Fibroblast of lung (primary cell): ENCODE results near the gene PIEZO2. TPM values are rescaled to one million over a fixed set of nuclear protein-coding genes. Genes with fewer than 3 reads are reported as not detected.

Experiments
- DNase-seq, 2 donors: peaks; one replicate each; pipeline versions ENCODE4 v3.0.0 to v3.0.0-alpha.2; 2010; ENCODE audit warnings: low read depth in 2 of 2
- H2AFZ ChIP-seq: 2 replicates; pipeline ENCODE4 v1.5.1; 2012; ENCODE audit warnings: low read length, control low read depth, inconsistent platforms
- H3K27ac ChIP-seq: 2 replicates; pipeline ENCODE4 v1.5.1; 2011; ENCODE audit warnings: low read length, control low read depth; ENCODE audit not compliant: insufficient read depth
- H3K27me3 ChIP-seq: 2 replicates; pipeline ENCODE4 v1.5.1; 2011; ENCODE audit warnings: mild to moderate bottlenecking, low read length; ENCODE audit not compliant: control insufficient read depth, insufficient read depth
- H3K36me3 ChIP-seq: 2 replicates; pipeline ENCODE4 v1.5.1; 2011; ENCODE audit warnings: low read length; ENCODE audit not compliant: control insufficient read depth, insufficient read depth
- H3K4me1 ChIP-seq: 2 replicates; pipeline ENCODE4 v1.5.1; 2011; ENCODE audit warnings: low read length; ENCODE audit not compliant: control insufficient read depth, insufficient read depth; ENCODE audit errors: extremely low read depth
- H3K4me2 ChIP-seq: 2 replicates; pipeline ENCODE4 v1.5.1; 2011; ENCODE audit warnings: low read length, control low read depth; ENCODE audit not compliant: insufficient read depth; ENCODE audit errors: extremely low read depth
- H3K4me3 ChIP-seq, 4 experiments: fragments of 200-600 bp in 1 of 4; sonication (generic) in 1 of 4; replicated peaks in 1 of 4; 2 replicates each; pipeline ENCODE4 v1.5.1; 2011 to 2016; ENCODE audit warnings: low read length in 4 of 4, low read depth in 3 of 4, mild to moderate bottlenecking in 3 of 4, control low read depth in 2 of 4, inconsistent platforms in 1 of 4, mixed read lengths in 1 of 4; ENCODE audit not compliant: insufficient read depth in 1 of 4; ENCODE audit errors: control extremely low read depth in 1 of 4
- H3K79me2 ChIP-seq: 2 replicates; pipeline ENCODE4 v1.5.1; 2012; ENCODE audit warnings: mild to moderate bottlenecking, low read length, inconsistent platforms; ENCODE audit not compliant: control insufficient read depth, insufficient read depth
- H3K9ac ChIP-seq: 2 replicates; pipeline ENCODE4 v1.5.1; 2011; ENCODE audit warnings: mild to moderate bottlenecking, low read length, control low read depth; ENCODE audit not compliant: insufficient read depth
- H3K9me3 ChIP-seq: 2 replicates; pipeline ENCODE4 v1.5.1; 2012; ENCODE audit warnings: low read depth, low read length; ENCODE audit not compliant: control insufficient read depth, insufficient read depth
- H4K20me1 ChIP-seq: 2 replicates; pipeline ENCODE4 v1.5.1; 2011; ENCODE audit warnings: low read length; ENCODE audit not compliant: control insufficient read depth, insufficient read depth; ENCODE audit errors: extremely low read depth
- EZH2 ChIP-seq: IDR thresholded peaks from 2 replicates; pipeline ENCODE4 v1.5.1; 2012; ENCODE audit warnings: low read length, control low read depth, mild to moderate bottlenecking; ENCODE audit errors: missing control alignments
- polyA plus RNA-seq, 2 donors: library from polyadenylated mRNA; depleted of rRNA in 1 of 2; stranded (reverse) in 1 of 2; unstranded in 1 of 2; fragments of >200 nt; gene quantifications; 2 replicates each; pipeline ENCODE4 v1.2.1, GENCODE V29; 2011 to 2012; ENCODE audit warnings: missing spikeins in 1 of 2
- total RNA-seq: library from RNA; depleted of rRNA; stranded (reverse); fragments of >200 nt; gene quantifications from 2 replicates; pipeline ENCODE4 v1.2.1, GENCODE V29; 2014
- TF ChIP-seq, protein P1 (sequence below), 2 donors: IDR thresholded peaks in 1 of 2; conservative IDR thresholded peaks in 1 of 2; 1 replicate in 1 of 2; 2 replicates in 1 of 2; pipeline ENCODE4 v1.5.1; 2011 to 2012; ENCODE audit warnings: low read length in 2 of 2, control low read depth in 1 of 2, inconsistent platforms in 1 of 2, low read depth in 1 of 2, mild to moderate bottlenecking in 1 of 2

PIEZO2 gene
- total and polyA plus RNA-seq, 2 donors (not counting 1 experiment from before 2014, with no cell fraction given): 1.2 to 6.6 TPM

GRCh38 chr18:10768221-10768620 is 381.1 kb downstream of the PIEZO2 start:
- TF ChIP-seq, protein P1, sequence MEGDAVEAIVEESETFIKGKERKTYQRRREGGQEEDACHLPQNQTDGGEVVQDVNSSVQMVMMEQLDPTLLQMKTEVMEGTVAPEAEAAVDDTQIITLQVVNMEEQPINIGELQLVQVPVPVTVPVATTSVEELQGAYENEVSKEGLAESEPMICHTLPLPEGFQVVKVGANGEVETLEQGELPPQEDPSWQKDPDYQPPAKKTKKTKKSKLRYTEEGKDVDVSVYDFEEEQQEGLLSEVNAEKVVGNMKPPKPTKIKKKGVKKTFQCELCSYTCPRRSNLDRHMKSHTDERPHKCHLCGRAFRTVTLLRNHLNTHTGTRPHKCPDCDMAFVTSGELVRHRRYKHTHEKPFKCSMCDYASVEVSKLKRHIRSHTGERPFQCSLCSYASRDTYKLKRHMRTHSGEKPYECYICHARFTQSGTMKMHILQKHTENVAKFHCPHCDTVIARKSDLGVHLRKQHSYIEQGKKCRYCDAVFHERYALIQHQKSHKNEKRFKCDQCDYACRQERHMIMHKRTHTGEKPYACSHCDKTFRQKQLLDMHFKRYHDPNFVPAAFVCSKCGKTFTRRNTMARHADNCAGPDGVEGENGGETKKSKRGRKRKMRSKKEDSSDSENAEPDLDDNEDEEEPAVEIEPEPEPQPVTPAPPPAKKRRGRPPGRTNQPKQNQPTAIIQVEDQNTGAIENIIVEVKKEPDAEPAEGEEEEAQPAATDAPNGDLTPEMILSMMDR (conservative IDR thresholded peaks at IDR 0.05 in 1 of 2, IDR thresholded peaks at IDR 0.05 in 1 of 2; ENCODE audit: low read depth in 1 of 2, low read length in 2 of 2): no peak
- TF ChIP-seq EZH2: no peak
- Histone ChIP-seq H3K9ac (no peak overlapping the region), H3K4me2 (no peak overlapping the region), H3K27ac (no peak overlapping the region), H4K20me1 (peaks cover 2% of the 10 kb centered on the region), H3K4me1 (no peaks in the 10 kb centered on the region), H2AFZ (no peak overlapping the region), H3K9me3 (no peaks in the 10 kb centered on the region), H3K4me3 (no peak overlapping the region), H3K27me3 (no peaks in the 10 kb centered on the region), H3K36me3 (no peaks in the 10 kb centered on the region), H3K79me2 (no peaks in the 10 kb centered on the region)
- no peak for DNase-seq

DNA sequence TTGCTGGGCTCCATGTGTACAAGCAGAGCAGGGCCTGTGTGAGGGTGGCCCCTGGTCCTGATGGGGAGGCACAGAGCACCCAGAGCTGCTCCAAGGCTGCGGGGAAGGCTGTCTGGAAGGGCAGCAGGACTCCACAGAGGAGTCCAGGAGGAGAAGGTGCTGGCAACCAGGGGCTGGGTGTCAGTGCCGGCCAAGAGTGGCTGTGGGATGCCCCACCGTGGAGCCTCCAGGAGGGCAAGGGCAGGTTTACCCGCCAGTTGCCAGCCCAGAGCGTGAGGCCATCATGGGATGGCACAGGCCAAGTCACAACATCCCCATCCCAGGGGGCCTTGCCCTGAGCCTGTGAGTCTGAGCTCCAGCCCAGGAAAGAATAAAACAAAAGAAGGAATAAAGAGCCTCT is 381.7 kb downstream of the PIEZO2 start:
- Histone ChIP-seq H3K4me3 (no peak overlapping the region), H3K4me2 (no peak overlapping the region), H3K27me3 (no peaks in the 10 kb centered on the region), H3K4me1 (no peaks in the 10 kb centered on the region), H3K36me3 (no peaks in the 10 kb centered on the region), H2AFZ (no peak overlapping the region), H3K9ac (no peak overlapping the region), H3K79me2 (no peaks in the 10 kb centered on the region), H4K20me1 (peaks cover 2% of the 10 kb centered on the region), H3K9me3 (no peaks in the 10 kb centered on the region), H3K27ac (no peak overlapping the region)
- TF ChIP-seq, protein P1 (conservative IDR thresholded peaks at IDR 0.05 in 1 of 2, IDR thresholded peaks at IDR 0.05 in 1 of 2; ENCODE audit: low read depth in 1 of 2, low read length in 2 of 2): no peak
- no peak for TF ChIP-seq EZH2
- DNase-seq: no peak

DNA sequence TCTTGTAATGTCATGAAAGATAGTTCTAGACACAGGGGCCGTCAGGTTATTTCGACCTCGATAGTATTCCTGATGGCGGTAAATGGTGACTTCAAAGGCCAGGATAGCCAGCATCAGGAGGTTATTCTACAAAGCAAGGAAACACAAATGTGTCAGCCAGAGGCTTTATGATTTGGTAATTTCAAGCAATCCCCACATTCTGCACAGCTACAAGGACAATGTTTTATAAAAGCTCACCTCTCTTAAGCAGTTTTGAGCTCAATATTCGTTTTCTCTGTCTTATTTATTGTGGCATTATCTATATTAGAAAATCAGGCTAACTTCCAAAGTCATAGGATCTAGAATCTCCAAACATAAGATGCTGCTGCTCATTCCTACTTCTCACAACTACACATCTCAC is 388.4 kb downstream of the PIEZO2 start:
- Histone ChIP-seq H3K4me3 (no peak overlapping the region), H4K20me1 (no peaks in the 10 kb centered on the region), H3K36me3 (no peaks in the 10 kb centered on the region), H3K4me2 (no peak overlapping the region), H3K27ac (no peak overlapping the region), H3K4me1 (no peaks in the 10 kb centered on the region), H3K79me2 (no peaks in the 10 kb centered on the region), H3K9me3 (no peaks in the 10 kb centered on the region), H3K27me3 (no peaks in the 10 kb centered on the region), H3K9ac (no peak overlapping the region), H2AFZ (no peak overlapping the region)
- DNase-seq: no peak
- TF ChIP-seq EZH2: no peak
- TF ChIP-seq, protein P1 (conservative IDR thresholded peaks at IDR 0.05 in 1 of 2, IDR thresholded peaks at IDR 0.05 in 1 of 2; ENCODE audit: low read depth in 1 of 2, low read length in 2 of 2): no peak
